T-helper 2 cell (primary cell): ENCODE results near the gene TAS1R3.
"Not testable (repeated sequence)": the region's sequence is repeated elsewhere in the genome, so short reads cannot be mapped to it uniquely, and the experiment has no call there.

Experiments used
- DNase-seq, 5 experiments: peaks; one replicate each; pipeline versions ENCODE4 v3.0.0 to v3.0.0-alpha.2; 2012 to 2022

TAS1R3 gene

DNA sequence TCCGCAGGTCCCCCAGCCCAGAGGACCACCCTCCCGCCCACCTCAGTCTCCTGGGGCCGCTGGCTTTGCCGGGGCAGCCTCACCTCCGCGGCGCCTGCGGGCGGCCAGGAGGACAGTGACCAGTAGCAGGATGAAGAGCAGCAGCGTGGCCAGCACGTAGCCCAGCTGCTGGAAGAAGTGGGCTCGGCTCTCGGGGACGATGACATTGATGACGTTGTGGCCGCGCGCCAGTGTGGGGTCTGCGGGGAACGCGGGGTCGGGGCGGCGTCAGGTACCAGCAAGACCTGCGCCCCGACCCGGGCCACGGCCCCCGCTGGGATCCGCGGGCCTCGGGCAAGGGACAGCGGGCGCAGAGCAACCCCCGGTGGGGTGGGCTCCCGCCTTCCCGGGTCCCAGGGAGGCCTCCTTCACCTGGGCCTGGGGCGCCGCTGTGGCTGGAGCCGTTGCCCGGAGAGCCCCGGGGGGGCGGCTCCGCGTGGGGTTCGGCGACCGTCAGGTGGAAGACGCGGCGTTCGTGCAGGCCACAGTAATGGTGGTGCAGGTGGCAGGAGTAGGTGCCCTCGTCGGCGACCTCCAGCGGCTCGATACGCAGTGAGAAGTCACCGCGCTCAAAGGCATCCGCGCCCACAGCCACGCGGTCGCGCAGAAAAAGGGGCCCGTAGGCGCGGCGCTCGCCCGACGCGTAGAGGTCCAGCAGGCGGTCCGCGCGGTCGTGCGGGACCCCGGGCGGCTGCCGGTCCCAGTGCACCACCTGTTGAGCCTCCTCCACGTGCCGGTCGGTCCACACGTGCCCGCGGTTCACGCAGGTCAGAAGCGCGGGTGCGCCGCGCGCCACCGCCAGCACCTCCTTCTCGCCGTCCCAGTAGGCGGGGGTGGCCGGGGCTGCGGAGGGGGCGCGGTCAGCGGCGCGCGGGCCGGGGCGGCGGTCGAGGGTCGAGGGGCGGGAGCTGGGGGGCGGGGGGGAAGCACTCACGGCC, 23.5 kb downstream of the TAS1R3 start:
- no peak for DNase-seq

DNA sequence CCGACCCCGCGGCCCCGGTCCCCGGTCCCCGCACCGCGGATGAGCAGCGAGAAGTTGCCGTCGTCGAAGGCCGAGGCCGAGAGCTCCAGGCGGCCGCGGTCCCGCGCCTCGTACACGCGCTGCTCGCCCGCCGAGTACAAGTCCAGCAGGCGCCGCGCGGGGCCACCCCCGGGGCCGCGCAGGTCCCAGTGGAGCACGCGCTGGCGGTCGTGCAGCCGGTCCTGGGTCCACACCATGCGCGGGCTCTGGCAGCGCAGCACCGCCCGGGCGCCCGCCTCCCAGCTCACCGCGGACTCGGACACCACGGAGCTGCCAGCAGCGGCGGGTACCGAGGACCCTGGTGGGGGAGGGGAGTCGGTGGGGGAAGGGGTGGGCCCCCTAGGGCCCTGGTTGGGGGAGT, 24.3 kb downstream of the TAS1R3 start:
- no peak for DNase-seq

DNA sequence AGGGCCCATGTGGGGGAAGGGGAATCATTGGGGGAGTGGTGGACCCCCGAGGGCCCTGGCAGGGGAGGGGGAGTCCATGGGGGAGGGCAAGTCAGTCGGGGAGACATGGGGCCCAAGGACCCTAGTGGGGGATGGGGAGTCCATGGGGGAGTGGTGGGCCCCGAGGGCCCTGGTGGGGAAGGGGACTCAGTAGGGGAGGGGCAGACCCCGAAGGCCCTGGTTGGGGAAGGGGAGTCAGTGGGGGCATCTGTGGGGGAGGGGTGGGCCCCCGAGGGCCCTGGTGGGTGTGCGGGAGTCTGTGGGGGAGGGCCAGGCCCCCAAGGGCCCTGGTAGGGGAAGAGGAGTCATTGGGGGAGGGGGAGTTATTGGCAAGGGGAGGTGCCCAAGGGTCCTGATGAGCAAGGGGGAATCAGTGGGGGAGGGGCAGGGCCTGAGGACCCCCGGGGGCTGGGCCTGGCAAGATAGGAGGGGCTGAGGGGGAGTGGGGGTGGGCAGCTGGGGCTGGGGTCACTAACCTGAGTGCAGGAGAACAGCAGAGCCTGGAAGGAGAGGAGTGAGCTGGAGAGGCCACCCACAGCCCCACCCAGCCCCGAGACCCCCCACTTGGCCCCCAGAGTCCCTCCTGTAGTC, 25.2 kb downstream of the TAS1R3 start:
- no peak for DNase-seq

DNA sequence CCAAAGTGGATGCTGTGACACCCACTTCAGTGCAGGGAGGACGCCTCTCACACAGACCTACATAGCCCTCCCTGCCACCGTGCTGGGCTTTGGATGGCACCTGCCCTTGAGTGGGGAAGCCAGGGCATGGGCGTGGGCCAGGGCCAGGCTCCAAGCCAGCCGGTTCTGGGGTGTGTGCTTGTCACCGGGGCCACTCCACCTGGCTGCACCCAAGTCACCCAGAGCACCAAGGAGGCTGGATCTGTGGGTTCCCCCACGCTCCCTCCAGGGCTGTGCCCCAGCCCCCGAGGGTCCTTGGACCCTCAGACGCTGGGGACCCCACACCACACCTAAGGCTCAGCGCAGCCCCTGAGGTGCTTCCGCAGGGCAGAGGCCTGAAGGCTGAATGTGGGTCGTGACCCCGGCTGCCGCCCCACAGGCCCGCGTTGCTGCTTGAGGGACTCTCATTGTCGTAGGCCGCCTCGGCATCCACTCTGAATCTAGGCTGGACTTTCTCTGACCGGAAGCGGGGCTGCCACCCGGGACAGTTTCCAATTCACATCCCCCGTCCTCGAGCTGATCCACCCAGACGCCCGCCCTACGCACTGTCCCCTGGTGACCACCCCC, 25.8 kb downstream of the TAS1R3 start:
- DNase-seq = no peak

DNA sequence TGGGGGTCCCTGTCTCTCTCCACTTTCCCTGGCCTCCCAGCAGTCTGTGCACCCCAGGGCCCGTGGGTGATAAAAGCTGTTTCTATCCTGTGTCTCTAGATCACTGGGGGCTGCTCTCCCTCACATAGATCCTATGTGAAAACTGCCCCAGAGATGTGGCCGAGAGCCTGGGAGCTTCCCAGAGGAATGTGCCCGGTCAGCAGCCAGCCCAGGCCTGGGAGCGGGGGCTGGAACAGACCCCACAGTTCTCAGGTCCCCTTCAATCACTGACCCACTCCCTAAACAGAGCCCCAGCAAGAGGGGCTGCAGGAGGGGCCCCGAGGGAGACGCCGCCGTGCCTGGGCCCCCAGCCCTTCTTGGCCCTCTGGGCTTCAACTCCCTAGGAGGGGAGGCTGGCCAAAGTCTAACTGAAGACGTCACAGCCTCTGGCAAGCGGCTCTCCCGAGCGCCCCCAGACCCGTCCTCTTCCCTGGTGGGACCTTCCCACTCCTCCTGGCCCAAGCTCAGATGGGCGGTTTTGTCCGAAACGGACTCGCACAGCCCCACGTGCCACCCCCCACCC, 26.9 kb downstream of the TAS1R3 start:
- no peak for DNase-seq

DNA sequence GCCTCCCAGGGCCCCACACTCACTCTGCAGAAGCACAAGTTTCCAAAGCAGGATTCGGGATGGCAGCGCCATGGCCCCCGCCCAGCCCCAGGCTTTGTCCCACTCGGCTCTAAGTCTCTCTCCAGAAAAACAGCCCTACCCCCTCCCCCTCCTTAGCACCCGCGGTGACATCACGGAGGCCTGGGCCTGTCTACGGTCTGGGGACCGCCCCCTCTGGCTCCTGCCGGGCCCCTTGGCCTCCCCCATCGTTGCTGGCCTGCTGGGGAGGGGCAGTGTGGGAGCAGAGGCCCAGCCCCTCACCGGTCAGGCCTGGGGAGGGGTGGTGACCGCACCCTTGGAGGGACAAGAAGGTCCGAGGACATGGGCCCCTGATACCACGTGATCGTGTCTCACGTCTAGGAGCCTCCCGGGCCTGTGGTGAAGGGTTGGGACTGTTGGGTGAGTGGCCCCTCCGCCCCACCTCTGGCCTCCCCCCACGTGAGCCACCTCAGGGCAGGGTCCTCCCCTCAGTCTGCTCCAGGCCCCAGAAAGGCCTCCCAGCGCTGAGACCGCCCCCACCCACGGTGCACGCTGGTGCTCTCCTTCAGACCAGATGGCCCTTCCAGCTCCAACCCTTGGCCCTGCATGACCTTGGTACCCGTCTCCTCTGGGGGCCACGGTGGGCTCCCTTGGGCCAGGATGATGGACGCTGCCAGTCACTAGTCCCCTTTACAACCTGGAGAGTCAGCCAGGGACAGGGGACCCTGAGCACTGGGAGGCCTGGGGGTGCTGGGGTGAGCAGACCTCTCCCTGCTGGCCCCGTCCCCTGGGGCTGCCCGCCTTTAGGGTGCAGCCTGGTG, 27.6 kb downstream of the TAS1R3 start, which contains the start of gene MXRA8:
MXRA8 (minus strand) TSS at position 123 of the 839 bp plus-strand sequence; CDS start at position 72, 51 bp downstream.
- no peak for DNase-seq

DNA sequence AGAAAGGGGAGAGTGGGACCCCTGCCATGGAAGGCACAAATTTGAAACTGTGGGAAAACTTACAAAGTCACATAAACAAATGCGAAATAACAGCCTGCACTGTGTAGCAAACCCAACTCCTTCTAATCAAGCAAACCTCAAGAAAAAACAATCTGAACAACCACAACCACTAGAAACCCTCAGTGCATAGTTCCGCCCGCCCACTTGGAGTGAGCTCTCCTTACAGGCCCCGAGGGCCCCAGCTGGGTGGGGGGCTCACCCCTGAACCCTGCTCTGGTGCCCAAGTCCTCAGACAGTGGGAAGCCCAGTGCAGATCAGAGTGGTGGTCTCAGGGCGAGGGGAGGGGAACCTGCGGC, 28.2 kb downstream of the TAS1R3 start:
- DNase-seq = peak in 1 of 5 experiments; percentile 68

DNA sequence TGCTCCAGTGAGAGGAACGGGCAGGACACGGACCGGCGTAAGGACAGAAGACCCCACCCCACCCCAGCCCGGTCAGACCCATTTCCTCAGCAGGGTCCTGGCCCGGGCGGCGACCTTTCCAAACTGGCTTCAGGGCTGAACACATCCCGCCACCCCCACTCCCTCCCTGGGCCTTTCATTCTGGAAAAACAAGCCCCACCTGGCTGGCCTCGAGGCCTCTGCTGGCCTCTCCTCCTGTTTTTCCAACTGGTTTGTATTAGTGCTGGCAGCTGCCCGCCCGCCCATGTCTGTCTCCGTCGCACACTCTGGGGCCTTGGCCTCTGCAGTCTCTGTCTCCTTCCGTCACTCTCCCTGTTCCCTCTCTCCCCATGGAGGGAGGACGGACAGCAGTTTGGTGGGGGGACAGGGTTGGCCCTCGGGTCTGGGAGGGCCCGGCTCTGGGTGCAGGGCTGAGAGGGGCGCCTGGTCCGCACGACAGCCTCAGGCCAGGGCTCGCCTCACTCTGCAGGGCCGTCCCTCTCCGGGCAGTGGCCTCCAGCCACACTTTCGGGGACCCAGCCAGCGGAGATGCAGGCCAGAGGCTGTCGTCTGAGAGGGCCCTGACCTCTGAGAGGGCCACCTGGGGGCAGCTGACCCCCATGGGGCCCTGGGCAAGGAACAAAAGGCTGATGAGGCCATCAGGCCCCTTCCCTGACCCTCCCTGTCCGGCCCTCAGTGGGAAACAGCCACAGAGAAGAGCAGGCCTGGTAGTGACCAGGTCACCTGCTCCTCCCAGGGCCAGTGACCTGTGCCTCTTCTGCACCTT, 28.8 kb downstream of the TAS1R3 start:
- DNase-seq = no peak

DNA sequence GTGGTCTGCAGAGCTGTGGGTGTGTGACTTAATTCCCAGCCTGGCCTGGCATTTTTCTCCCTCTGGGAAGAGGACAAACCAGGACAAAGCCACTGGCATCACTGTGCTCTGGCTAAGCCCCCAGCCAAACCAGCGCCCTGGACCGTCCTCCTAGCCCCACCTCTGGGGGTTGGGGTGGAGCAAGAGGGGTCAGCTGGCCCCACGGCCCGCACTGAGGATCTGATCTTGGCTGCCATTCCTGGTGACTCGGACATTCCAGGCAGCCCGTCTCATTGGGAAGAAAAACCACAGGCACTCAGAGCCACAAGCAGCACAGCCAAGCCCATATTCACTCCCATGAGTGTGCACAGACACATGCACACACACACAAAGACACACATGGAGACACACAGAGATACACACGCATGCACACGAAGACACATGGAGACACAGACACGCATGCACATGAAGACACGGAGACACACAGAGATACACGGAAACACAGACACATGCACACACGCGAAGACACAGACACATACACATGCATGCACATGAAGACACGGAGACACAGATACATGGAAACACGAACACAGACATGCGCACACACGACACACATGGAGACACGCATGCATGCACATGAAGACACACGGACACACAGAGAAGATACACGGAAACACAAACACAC, 29.6 kb downstream of the TAS1R3 start:
- no peak for DNase-seq

DNA sequence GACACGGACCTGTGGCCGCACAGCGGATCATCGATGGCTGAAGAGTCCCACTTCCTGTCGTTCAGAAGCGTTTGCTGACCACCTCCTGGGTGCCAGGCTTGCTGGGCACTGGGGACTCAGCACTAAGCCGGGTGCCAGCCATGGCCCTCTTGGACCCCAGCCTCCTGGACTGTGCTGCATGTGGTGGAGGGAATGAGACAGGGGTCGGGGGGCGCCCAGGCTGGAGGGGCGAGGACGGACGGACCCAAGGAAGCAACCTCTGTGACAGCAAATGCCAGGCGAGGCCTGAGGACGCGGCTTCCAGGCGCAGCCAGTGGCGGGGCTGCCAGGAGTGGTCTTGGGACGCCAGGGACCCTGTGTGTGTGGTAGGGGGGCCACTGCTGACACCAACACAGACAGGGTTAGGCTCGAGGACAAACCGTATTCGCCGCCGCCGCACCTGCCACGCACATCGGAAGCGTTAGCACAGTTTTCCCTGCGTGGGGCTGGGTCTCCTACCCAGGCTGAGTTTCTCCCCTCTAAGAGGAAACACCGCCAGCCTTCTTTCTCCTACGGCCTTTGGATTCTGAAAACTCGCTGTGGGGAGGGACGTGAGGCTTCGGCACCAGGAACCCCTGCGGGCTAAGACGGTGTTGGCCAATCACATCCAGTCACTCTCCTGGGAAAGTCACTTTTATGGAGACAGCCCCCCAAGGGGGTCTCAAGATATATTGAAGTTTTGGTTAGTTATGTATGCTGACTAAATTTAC, 30.3 kb downstream of the TAS1R3 start:
- no peak for DNase-seq

DNA sequence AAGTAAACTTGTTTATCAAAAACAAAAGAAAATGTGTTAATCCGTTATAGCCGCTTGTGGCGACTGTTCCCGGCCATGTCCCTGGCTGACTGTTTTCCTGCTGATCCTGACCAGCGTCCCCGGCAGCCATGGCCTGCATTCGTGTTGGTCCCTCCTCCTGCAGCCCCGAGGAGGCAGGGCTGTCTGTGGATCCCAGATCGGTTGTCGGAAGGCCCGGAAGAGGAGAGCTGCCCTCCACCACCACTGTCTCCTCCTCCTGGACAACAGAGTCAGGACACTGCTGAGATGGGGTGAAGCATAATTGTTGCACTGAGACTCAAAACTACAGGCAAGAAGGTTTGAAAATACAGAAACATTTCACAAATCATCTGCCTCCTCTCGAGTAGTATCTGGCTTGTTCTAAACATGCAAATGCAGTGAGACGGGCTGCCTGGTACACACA, 30.9 kb downstream of the TAS1R3 start:
- DNase-seq = no peak

DNA sequence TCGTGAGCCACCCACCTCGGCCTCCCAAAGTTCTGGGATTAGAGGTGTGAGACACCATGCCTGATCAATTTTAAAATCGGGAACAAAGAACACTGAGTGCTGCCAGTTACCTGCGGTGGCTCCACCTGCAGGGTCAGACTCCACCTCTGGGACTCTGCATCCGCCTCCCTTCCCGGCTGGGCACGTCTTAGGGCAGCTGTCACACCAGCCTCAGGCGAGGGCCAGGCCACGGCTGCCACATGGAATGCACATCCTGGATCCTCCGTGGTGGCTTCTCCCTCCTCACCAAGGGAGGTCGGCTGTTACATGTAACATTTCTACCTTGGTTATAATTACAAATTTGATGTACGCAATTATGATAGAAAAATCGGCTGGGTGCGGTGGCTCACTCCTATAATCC, 33.2 kb downstream of the TAS1R3 start:
- DNase-seq = no peak

DNA sequence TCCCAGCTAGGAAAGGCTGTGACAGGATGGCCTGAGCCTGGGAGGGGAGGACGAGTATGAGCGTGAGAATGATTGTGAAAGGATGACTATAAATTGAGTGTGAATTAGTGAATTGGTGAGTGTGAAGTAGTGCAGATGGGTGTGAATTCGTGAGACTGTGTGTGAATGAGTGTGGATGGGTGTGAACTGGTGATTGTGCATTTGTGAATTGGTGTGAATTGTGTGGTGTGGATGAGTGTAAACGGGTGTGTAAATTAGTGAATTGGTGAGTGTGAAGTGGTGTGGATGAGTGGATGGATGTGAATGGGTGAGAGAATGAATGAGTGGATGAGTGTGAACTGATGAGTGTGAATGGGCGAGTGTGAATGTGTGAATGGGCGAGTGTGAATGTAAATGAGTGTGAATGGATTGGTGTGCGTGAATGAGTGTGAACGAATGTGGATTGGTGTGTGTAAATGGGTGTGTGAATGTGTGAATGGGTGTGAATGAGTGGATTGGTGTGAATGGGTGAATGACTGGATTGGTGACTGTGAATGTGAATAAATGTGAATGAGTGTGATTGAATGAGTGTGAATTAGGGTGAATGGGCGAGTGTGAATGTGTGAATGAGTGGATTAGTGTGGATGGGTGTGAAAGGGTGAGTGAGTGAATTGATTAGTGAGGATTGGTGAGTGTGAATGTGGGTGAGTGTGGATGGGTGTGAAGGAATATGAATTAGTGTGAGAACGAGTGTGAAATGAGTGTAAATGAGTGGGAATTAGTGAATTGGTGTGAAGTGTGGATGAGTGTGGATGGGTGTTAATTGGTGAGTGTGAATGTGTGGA, 35.0 kb downstream of the TAS1R3 start:
- no peak for DNase-seq

DNA sequence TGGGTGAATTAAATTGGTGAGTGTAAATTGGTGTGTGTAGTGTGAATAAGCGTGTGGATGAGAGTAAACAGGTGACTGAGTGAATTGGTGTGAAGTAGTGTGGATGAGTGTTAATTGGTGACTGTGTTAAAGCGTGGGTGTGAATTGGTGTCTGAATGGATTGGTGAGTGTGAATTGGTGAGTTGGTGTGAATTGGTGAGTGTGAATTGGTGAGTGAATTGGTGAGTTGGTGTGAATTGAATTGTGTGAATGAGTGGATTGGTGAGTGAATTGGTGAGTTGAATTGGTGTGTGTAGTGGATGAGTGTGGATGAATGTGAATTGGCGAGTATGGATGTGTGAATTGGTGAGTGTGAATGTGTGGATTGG, 35.6 kb downstream of the TAS1R3 start:
- peak in 1 of 5 experiments; percentile 46 for DNase-seq

DNA sequence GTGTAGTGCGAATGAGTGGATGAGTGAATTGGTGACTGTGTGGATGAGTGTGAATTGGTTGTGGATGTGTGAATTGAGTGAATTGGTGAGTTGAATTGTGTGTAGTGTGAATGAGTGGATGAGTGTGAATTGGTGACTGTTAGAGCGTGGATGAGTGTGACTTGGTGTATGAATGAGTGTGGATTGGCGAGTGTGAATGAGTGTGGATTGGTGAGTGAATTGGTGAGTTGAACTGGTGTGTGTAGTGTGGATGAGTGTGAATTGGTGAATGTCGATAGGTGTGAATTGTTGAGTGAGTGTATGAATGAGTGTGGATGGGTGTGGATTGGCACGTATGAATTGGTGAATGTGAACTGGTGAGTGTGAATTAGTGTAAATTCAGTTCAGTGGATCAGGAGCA, 36.2 kb downstream of the TAS1R3 start:
- DNase-seq = peak in 1 of 5 experiments; percentile 48

DNA sequence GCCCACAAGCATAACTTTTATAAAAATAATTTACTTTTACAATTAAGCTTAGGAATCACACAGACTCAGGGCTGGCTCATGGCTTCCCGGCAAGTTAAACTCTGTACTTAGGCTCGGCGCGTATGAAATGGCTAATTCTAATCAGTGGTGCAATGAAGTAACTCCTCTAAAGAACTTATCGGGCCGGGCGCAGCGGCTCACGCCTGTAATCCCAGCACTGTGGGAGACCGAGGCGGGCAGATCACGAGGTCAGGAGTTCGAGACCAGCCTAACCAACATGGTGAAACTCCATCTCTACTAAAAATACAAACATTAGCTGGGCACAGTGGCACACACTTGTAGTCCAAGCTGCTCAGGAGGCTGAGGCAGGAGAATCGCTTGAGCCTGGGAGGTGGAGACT, 39.0 kb downstream of the TAS1R3 start:
- not testable (repeated sequence) for DNase-seq

DNA sequence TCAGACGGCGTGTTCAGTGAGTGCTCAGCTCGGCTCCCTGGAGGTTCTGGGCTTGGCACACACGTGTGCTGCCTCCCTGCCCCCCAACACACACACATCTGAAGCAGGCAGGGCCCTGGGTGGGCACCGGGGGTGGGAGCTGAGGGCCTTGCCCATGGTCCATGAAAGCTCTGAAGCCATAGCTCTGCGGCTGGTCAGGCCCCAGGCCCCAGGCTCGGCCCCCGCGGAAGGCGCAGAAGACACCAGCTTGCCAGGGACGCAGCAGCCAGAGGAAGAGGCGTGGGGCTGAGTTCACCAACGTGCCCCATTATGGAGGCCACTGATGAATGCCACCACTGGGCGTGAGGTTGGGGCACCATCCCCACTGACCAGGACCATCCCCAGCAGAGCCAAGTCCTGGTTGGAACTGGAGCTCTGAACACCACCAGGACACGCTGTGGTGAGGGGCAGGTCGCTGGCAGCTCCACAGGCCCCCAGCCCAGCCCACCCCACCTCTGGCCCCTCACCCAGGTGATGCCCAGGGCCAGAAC, 39.8 kb downstream of the TAS1R3 start:
- no peak for DNase-seq

DNA sequence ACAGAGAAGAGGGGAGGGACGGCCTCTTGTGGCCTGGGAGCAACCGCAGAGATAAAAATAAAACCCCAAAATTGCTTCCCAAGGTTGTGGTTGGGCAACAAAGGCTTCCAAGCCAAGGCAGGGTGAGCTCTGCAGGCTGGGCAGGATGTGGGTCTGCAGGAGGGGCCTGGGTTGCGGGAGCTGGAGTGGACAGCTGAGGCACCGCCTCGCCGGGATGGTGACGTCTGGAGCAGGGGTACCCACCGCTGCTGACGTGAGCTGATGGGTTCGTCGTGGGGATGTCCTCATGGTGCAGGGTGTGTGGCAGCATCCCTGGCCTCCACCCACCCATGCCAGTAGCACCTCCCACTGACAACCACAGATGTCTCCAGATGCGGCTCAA, 40.3 kb downstream of the TAS1R3 start:
- peak in 4 of 5 experiments; percentile 51 to 93 (median 86) for DNase-seq
